ENCODE measurements around the gene FBXL15. TPM values are rescaled to one million over a fixed set of nuclear protein-coding genes. Genes with fewer than 3 reads are reported as not detected.

FBXL15 gene
- total and polyA plus RNA-seq, 2 of the 13 experiments (the other 11 are each of a cell fraction or from before 2014, with no cell fraction given) = 4.3 to 8.3 TPM

GRCh38 chr10:102432162-102432950, 11.7 kb downstream of the FBXL15 start, which contains the start of gene CUEDC2 (continued):
- peak; percentile 73 for TF ChIP-seq ZNF143 (CRISPR knock-in tag; IDR thresholded peaks at IDR 0.05)
- 0 out of 2 replicates have a peak, but pooled peaks have one; percentile 40 for TF ChIP-seq RAD21 (CRISPR knock-in tag; IDR thresholded peaks at IDR 0.05)
- TF ChIP-seq BHLHE40 (IDR thresholded peaks at IDR 0.05; ENCODE audit: low read length) = no peak
- no peak for TF ChIP-seq SKI (IDR thresholded peaks at IDR 0.05; ENCODE audit: partially characterized antibody)
- no peak for TF ChIP-seq MBNL3 (CRISPR knock-in tag; conservative IDR thresholded peaks at IDR 0.05)
- TF ChIP-seq PAWR (CRISPR knock-in tag; IDR thresholded peaks at IDR 0.05; ENCODE audit: borderline replicate concordance) = no peak
- no peak for TF ChIP-seq PTBP1 (IDR thresholded peaks at IDR 0.05; ENCODE audit: low read depth, low read length, poor library complexity, severe bottlenecking)
- no peak for TF ChIP-seq FLYWCH1 (CRISPR knock-in tag; IDR thresholded peaks at IDR 0.05)
- no peak for TF ChIP-seq SMAD1 (CRISPR knock-in tag; IDR thresholded peaks at IDR 0.05; ENCODE audit: borderline replicate concordance, low read depth)
- TF ChIP-seq, protein P1, sequence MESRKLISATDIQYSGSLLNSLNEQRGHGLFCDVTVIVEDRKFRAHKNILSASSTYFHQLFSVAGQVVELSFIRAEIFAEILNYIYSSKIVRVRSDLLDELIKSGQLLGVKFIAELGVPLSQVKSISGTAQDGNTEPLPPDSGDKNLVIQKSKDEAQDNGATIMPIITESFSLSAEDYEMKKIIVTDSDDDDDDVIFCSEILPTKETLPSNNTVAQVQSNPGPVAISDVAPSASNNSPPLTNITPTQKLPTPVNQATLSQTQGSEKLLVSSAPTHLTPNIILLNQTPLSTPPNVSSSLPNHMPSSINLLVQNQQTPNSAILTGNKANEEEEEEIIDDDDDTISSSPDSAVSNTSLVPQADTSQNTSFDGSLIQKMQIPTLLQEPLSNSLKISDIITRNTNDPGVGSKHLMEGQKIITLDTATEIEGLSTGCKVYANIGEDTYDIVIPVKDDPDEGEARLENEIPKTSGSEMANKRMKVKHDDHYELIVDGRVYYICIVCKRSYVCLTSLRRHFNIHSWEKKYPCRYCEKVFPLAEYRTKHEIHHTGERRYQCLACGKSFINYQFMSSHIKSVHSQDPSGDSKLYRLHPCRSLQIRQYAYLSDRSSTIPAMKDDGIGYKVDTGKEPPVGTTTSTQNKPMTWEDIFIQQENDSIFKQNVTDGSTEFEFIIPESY (CRISPR knock-in tag; IDR thresholded peaks at IDR 0.05) = no peak
- TF ChIP-seq HIVEP1 (CRISPR knock-in tag; IDR thresholded peaks at IDR 0.05) = no peak
- TF ChIP-seq, protein P2, sequence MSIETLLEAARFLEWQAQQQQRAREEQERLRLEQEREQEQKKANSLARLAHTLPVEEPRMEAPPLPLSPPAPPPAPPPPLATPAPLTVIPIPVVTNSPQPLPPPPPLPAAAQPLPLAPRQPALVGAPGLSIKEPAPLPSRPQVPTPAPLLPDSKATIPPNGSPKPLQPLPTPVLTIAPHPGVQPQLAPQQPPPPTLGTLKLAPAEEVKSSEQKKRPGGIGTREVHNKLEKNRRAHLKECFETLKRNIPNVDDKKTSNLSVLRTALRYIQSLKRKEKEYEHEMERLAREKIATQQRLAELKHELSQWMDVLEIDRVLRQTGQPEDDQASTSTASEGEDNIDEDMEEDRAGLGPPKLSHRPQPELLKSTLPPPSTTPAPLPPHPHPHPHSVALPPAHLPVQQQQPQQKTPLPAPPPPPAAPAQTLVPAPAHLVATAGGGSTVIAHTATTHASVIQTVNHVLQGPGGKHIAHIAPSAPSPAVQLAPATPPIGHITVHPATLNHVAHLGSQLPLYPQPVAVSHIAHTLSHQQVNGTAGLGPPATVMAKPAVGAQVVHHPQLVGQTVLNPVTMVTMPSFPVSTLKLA (IDR thresholded peaks at IDR 0.05) = no peak
- no peak for TF ChIP-seq GPN1 (CRISPR knock-in tag; IDR thresholded peaks at IDR 0.05; ENCODE audit: borderline replicate concordance)
- TF ChIP-seq HNF1A (IDR thresholded peaks at IDR 0.05; ENCODE audit: low read depth) = peak; percentile 52; the same call in 1 of the 2 replicates
- TF ChIP-seq HNF1A (CRISPR knock-in tag; IDR thresholded peaks at IDR 0.05; ENCODE audit: borderline replicate concordance) = peak; percentile 44; the same call in 1 of the 2 replicates
- TF ChIP-seq EED (CRISPR knock-in tag; IDR thresholded peaks at IDR 0.05) = no peak
- TF ChIP-seq HNF4G (IDR thresholded peaks at IDR 0.05; ENCODE audit: borderline replicate concordance, low read depth, low read length) = peak; percentile 50; the same call in 1 of the 2 replicates
- no peak for TF ChIP-seq HNF4G (CRISPR knock-in tag; IDR thresholded peaks at IDR 0.05; ENCODE audit: borderline replicate concordance, low read depth)
- TF ChIP-seq CREB1 (IDR thresholded peaks at IDR 0.05) = no peak
- TF ChIP-seq CREB1 (CRISPR knock-in tag; IDR thresholded peaks at IDR 0.05) = peak; percentile 88
- TF ChIP-seq SNAPC2 (CRISPR knock-in tag; IDR thresholded peaks at IDR 0.05) = 0 out of 2 replicates have a peak, but pooled peaks have one; percentile 30
- no peak for TF ChIP-seq NCOA5 (CRISPR knock-in tag; IDR thresholded peaks at IDR 0.05)
- TF ChIP-seq ATF7 (IDR thresholded peaks at IDR 0.05) = no peak
- no peak for TF ChIP-seq ATF7 (CRISPR knock-in tag; IDR thresholded peaks at IDR 0.05)

All from HepG2 (cell line).